Left ventricle myocardium inferior (tissue), 1 donor: ENCODE results near the gene TSPAN33. TPM values are rescaled to one million over a fixed set of nuclear protein-coding genes. Genes with fewer than 3 reads are reported as not detected.
A peak's percentile ranks its signal among the peaks of the same experiment; 100 is the strongest.

Source experiments
- DNase-seq: peaks from one replicate; pipeline ENCODE4 v3.0.0-alpha.2; 2020
- H3K27ac ChIP-seq: fragments of 200-600 bp; replicated peaks from 2 replicates; pipeline ENCODE4 v1.8.0; 2021
- H3K27me3 ChIP-seq: fragments of 200-600 bp; 2 replicates; pipeline ENCODE4 v1.8.0; 2021; ENCODE audit warnings: low read depth
- H3K36me3 ChIP-seq: fragments of 200-600 bp; 2 replicates; pipeline ENCODE4 v1.8.0; 2021
- H3K4me1 ChIP-seq: fragments of 200-600 bp; 2 replicates; pipeline ENCODE4 v1.8.0; 2021
- H3K4me3 ChIP-seq: fragments of 200-600 bp; 2 replicates; pipeline ENCODE4 v1.8.0; 2021; ENCODE audit warnings: mild to moderate bottlenecking, moderate library complexity
- H3K9me3 ChIP-seq: fragments of 200-600 bp; replicated peaks from 2 replicates; pipeline ENCODE4 v1.8.0; 2021
- intact Hi-C: fragments of 100-400 bp; cut with micrococcal nuclease; formaldehyde crosslinking; loops from one replicate; pipeline ENCODE4 v1.11.0; 2022
- long read RNA-seq: library from polyadenylated mRNA; unstranded; transcript quantifications from one replicate; pipeline ENCODE4 v2.0.0, GENCODE V29; 2021
- total RNA-seq: library from RNA; stranded (reverse); fragmentation: NEBNext Ultra II Directional; extraction: Animal tissue kit (Norgen Biotek cat#: 25700); gene quantifications from one replicate; pipeline ENCODE4 v1.2.1, GENCODE V29; 2021
- TF ChIP-seq, protein P1 (sequence below): fragments of 200-600 bp; IDR thresholded peaks from 2 replicates; pipeline ENCODE4 v1.8.0; 2021; ENCODE audit warnings: antibody characterized with exemption, mild to moderate bottlenecking, borderline replicate concordance
- donor health status: DM: no; HTN: yes; CAD: no; lungs with severe emphysema.

The TSPAN33 gene, protein sequence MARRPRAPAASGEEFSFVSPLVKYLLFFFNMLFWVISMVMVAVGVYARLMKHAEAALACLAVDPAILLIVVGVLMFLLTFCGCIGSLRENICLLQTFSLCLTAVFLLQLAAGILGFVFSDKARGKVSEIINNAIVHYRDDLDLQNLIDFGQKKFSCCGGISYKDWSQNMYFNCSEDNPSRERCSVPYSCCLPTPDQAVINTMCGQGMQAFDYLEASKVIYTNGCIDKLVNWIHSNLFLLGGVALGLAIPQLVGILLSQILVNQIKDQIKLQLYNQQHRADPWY
- 9.7 TPM for total RNA-seq
- long read RNA-seq, transcript TSPAN33-201 (8 exons, 1,863 nt): major isoform, 42 of 48 reads
- long read RNA-seq, partial matches to known transcripts: 1 of 48 reads
- long read RNA-seq, other reads (novel, unspliced or antisense): 5 of 48 reads

DNA sequence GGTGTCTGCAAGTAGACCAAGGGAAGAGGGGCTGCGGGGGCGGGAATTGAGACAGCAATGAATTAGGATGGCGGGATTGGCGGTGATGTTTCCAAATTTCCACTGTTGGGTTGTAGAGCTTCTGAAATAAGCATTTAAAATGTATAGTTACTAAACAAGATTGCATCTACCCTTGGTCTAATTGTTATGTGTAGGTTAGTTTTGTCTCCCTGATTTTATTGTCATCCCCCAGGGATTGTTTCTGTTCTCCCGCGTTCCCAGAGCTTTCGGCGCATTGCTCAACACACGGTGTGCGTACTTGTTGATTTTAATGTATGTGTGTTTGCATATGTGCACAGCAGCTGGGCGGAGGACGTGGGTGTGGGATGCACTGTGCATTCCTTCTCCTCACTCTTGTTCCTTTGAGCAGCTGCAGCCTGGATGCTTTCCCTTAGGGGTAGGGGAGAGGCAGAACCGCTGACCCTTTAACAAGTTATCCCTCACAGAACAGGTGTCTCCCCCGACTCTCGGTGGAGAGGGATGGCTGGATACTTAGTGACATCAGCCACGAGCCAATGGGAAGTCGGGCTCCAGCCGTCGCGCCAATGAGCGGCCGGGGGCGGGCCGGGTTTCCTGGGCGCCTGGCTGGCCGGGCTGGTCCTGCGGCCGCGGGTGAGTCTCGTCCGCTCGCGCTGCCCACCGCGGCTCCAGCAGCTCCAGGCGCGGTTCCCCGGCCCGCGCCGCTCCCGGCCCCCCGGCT is at the start of gene TSPAN33:
Gene TSPAN33, plus strand, starts transcription at position 613 of the 739 bp plus-strand sequence. CDS start 274 bp downstream, outside the sequence.
- TF ChIP-seq, protein P1, sequence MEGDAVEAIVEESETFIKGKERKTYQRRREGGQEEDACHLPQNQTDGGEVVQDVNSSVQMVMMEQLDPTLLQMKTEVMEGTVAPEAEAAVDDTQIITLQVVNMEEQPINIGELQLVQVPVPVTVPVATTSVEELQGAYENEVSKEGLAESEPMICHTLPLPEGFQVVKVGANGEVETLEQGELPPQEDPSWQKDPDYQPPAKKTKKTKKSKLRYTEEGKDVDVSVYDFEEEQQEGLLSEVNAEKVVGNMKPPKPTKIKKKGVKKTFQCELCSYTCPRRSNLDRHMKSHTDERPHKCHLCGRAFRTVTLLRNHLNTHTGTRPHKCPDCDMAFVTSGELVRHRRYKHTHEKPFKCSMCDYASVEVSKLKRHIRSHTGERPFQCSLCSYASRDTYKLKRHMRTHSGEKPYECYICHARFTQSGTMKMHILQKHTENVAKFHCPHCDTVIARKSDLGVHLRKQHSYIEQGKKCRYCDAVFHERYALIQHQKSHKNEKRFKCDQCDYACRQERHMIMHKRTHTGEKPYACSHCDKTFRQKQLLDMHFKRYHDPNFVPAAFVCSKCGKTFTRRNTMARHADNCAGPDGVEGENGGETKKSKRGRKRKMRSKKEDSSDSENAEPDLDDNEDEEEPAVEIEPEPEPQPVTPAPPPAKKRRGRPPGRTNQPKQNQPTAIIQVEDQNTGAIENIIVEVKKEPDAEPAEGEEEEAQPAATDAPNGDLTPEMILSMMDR: no peak
- H3K4me3 ChIP-seq: peak within 1 kb of the TSS; percentile 74
- H3K36me3 ChIP-seq: no peaks in the 10 kb centered on the region
- H3K27me3 ChIP-seq: peaks cover 27% of the 10 kb centered on the region
- DNase-seq: peak; percentile 81
- intact Hi-C loops: no loop called here
- H3K9me3 ChIP-seq: no peaks in the 10 kb centered on the region
- H3K27ac ChIP-seq: no peak within 1 kb of the TSS
- peaks cover 27% of the 10 kb centered on the region for H3K4me1 ChIP-seq

DNA sequence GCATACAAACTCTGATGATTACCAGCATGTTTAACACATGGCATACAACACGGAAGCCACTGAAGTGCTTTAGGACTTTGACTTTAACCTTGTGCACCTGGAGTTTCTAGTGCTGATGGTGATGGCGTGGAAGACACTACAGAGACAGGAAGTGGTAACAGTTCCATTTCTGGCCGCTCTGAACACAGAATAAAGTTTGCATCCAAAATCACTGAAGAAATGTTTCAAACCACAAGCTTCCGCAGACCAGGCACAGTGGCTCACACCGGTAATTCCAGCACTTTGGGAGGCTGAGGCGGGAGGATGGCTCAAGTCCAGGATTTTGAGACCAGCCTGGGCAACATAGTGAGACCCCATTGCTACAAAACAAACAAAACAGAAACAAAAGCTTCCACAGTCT is 49.2 kb upstream of the TSPAN33 start:
- no peaks in the 10 kb centered on the region for H3K36me3 ChIP-seq
- H3K27ac ChIP-seq: no peak overlapping the region
- peaks cover 14% of the 10 kb centered on the region for H3K27me3 ChIP-seq
- TF ChIP-seq, protein P1: no peak
- H3K4me1 ChIP-seq: no peaks in the 10 kb centered on the region
- H3K9me3 ChIP-seq: no peaks in the 10 kb centered on the region
- no peak overlapping the region for H3K4me3 ChIP-seq
- DNase-seq: no peak
- intact Hi-C loops: loop anchor here (10.0 kb wide), 1 partner anchor 190 kb away; no protein-coding TSS in a partner anchor

DNA sequence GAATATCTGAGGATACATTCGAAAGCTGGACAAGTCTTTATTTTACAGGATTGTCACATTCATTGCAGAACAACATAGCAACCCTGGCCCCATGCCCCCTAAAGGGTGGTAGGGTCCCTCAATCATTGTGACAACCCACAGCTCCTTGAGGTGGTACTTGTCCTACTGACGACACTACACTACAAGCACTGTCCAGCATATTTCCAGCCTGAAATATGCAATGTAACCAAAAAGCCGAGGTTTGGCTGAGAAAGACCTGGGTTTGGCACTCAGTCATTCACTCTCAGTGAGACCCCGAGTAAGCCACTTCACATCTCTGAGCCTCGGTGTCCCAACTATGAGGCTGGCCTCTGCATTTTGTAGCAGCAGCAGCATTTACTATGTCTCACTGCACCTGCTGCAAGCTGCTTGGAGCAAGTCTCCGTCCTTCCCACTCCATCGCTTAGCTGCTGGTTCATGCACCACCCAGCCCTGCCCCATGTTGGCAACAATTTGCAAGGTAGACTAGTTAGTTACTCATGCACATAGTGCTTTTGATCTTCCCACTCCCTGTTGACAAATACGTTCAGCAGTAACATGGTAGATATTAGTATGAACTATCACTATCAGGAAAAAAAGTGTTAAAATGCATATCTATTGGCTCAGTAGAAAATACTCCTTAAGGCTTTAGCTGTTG is 46.0 kb upstream of the TSPAN33 start:
- no peak for DNase-seq
- intact Hi-C loops: loop anchor here (10.0 kb wide), 1 partner anchor 194 kb away; no protein-coding TSS in a partner anchor
- no peaks in the 10 kb centered on the region for H3K36me3 ChIP-seq
- no peak overlapping the region for H3K4me3 ChIP-seq
- H3K27ac ChIP-seq: no peak overlapping the region
- H3K27me3 ChIP-seq: peaks cover 14% of the 10 kb centered on the region
- TF ChIP-seq, protein P1: no peak
- no peaks in the 10 kb centered on the region for H3K4me1 ChIP-seq
- no peaks in the 10 kb centered on the region for H3K9me3 ChIP-seq

DNA sequence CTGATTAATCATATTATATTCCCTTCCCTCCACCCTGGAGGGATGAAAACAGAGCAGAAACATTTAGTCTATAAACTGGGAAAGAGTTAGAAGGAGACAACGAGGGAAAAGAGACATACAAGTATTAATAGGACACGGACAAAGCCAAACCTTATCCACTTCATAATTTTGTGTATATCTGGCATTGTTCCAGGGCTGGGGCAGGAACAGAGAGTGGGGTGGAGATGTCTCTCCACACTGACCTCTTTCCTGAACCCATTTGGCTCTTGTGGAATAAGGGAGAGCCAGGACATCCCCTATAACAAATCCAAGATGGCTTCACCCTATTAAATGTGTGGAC is 43.7 kb upstream of the TSPAN33 start:
- Histone ChIP-seq H3K36me3 (no peaks in the 10 kb centered on the region), H3K9me3 (no peaks in the 10 kb centered on the region), H3K27me3 (peaks cover 7% of the 10 kb centered on the region), H3K27ac (no peak overlapping the region), H3K4me1 (no peaks in the 10 kb centered on the region), H3K4me3 (no peak overlapping the region)
- intact Hi-C loops: no loop called here
- DNase-seq: no peak
- TF ChIP-seq, protein P1: no peak

DNA sequence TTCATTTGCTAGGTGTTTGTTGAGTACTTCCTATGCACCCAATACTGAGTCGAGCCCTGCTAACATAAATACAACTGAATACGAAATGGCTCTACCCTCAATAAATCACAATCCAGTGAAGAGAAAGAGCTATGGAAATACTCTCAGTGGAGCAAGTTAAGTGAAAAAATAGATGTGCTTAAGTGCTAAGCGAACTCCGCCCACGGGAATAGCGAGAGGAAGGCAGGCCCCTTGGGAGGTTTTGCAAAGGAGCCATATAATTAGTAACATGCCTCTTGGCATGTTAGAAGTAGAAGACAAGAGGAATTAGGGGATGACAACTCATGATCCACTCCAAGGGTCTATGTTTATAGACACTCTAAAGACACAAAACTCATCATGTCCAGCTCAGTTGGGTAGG is 42.8 kb upstream of the TSPAN33 start:
- peaks cover 7% of the 10 kb centered on the region for H3K27me3 ChIP-seq
- H3K27ac ChIP-seq: no peak overlapping the region
- H3K4me1 ChIP-seq: no peaks in the 10 kb centered on the region
- no peak for DNase-seq
- no peaks in the 10 kb centered on the region for H3K36me3 ChIP-seq
- TF ChIP-seq, protein P1: no peak
- no peak overlapping the region for H3K4me3 ChIP-seq
- no peaks in the 10 kb centered on the region for H3K9me3 ChIP-seq
- intact Hi-C loops: no loop called here
